T1000 (cell line): Measurements from ENCODE around the gene FZD8.
"Not testable (repeated sequence)": the region's sequence is repeated elsewhere in the genome, so short reads cannot be mapped to it uniquely, and the experiment has no call there.

Source experiments
- DNase-seq: peaks from one replicate; lab custom pipeline; 2025; ENCODE audit warnings: mixed read lengths; lab: John Stamatoyannopoulos, UW

Gene FZD8, protein sequence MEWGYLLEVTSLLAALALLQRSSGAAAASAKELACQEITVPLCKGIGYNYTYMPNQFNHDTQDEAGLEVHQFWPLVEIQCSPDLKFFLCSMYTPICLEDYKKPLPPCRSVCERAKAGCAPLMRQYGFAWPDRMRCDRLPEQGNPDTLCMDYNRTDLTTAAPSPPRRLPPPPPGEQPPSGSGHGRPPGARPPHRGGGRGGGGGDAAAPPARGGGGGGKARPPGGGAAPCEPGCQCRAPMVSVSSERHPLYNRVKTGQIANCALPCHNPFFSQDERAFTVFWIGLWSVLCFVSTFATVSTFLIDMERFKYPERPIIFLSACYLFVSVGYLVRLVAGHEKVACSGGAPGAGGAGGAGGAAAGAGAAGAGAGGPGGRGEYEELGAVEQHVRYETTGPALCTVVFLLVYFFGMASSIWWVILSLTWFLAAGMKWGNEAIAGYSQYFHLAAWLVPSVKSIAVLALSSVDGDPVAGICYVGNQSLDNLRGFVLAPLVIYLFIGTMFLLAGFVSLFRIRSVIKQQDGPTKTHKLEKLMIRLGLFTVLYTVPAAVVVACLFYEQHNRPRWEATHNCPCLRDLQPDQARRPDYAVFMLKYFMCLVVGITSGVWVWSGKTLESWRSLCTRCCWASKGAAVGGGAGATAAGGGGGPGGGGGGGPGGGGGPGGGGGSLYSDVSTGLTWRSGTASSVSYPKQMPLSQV

DNA sequence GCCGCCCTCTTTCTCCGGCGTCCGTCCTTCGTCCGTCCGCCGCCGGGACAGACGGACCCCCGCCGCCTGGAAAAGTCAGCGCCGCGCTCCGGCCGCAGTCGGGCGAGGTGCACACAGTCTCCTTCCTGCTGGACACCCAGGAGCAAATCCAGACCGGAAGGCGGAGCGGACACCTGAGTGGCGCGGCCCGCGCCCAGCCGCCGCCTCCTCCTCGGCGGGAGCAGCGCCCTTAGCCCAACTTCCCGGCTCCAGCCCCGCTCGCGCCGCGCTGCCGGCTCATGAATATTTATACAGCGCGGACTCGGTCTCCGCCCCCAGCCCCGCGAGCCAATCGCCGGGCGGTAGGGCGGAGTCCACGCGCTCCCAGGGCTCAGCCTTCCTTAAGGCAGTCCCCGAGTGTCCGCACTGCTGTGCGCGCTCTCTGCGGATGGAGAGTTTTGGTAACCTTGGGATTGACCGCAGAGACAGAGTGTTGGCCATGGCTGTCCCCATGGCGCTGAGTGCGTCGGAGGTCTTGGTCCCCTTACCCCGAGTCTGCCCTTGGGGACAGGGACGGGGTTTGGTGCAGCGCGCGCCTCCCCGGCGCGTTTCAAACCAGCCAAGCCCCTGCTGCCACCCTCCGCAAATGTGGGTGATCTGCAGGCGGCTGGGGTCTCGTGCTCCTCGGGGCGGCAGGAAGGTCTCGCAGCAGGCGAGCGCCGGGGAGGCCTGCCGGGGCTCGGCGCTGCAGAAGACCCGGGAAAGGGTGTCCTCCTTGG, at the start of gene FZD8:
Gene FZD8 (minus strand): TSS at position 262 of the 758 bp plus-strand sequence. CDS start 867 bp downstream, outside the sequence.
- peak; percentile 79 for DNase-seq

DNA sequence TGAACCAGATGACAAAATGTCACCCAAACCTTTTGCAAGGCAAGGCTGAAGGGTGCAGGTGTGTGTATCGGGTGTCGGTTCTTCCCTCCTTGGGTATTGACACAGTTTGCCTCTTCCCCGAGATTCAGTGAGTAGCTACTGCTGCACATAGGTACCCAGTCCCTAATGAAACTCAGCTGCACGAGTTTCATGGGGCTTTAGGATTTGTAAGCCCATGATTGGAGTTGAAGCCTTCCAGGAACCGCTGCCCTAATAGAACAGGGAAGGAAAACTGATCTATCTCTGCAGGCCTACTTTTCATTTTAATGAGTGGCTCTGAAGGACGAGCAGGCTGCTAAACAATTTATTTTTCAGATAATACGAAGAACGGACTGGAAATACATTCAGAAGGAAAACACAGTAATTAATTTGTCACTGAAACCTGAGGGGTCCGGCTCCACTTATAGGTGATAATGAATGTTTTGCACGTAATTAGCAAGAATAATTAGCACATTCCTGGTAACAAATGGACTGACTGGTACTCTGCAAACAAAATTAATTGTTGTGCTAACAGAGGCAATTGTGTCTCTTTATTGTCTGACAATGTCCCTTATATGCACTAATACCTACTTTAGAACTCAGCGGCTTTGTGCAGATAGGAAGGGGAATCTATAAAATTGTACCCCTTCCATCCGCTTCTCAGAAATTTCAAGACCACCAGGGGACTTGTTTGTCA, 49.6 kb upstream of the FZD8 start:
- no peak for DNase-seq

DNA sequence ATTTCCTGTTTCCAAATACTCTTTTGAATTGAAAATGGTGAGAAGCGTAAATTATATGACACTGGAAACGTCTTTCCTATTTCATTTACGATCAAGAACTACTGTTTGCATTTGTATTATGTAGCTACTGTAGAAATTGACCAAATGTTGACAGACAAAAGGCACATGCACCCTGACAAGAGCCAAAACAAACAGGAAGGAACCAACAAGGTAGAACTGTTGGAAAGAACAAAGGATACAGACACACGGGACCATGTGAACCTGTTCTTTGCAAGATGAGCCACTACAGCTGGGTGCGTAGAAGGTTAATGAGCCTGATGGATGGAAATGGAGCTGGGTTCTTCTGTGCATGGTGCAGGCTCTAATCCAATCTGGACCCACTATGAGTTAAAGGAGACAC, 48.4 kb upstream of the FZD8 start:
- DNase-seq, result no peak

DNA sequence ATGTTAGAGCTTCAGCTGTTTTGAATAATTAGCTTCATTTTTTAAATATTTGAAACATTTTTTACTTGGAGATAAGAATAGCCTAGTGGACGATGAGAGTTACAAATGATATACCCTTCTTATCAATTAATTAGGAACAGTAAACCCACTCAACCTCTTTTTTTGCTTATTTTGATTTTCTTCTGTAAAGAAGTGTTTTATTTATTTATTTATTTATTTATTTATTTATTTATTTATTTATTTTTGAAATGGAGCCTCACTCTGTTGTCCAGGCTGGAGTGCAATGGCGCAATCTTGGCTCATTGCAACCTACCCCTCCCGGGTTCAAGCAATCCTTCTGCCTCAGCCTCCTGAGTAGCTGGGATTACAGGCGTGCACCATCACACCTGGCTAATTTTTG, 43.8 kb upstream of the FZD8 start:
- not testable (repeated sequence) for DNase-seq

DNA sequence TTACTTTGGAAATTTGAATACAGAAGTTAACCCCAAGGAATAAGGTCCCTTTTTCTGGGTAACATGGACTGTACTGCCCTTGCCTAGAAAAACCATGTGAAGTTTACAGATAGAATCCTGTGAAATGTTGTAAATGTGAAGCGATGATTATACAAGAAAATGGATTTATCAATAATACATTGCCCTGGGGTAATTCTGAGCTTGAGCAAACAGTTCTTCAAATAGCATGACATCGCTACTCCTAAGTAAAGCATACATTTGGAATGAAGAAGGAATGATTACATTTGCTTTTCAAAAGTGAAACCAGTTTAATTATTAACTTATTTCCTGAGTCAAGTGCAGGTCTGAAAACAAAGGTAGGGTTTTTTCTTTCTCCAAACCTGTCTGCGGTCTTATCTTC, 43.3 kb upstream of the FZD8 start:
- DNase-seq, result no peak

DNA sequence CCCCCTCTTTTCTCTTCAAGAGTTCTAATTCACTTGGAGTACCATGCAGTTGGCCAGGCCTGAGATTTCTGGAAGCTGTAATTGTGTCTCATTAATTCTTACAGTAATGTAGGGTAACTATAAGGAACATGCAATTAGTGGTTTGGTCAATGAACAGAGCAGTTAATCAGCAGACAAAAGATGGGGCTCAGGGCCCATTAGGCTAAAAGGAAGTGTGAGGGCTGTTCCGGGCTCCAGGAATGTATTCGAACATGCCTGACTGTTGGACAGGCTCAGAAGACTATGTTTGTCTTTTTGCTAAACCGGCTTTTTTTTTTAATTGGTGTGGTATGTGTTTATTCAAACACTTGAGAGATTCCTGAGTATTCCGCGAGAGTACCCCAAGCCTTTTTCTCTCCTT, 42.5 kb upstream of the FZD8 start:
- no peak for DNase-seq

DNA sequence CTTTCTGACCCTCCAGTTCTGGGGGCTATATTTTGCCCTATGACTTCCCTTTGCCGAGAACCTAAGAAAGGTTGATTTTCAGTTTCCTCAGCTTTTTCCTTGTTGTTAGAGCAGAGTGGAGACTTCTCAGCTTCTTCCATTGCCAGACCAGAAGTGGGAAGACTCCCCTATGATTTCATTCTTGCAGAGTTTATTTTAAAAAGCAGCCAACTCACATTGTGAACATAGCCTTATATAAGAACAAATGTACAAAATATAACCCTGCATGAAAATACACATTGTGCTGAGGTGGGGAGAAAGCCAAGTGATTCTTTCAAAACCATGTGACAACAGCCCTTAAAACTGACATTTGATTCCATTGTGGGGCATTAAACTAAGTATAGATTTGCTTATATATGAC, 33.8 kb upstream of the FZD8 start:
- DNase-seq, result no peak

DNA sequence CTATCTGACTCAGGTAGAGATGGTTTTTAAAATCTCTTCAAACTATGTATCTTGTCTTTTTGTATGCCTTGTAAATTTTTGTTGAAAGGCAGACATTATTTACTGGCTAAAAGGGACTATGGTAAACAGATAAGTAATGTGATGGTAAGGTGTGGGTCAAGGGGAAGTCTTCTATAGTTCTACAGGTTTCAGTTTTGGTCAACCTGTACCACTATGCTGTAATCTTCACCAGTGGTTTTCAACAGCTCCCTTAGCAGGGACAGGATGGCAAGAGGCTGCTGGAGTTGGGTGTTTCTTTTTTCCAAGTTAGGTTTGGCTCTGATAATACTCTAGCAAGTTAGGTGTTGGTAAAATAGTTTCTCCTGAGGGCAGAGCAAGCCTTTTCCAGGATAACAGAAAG, 32.7 kb upstream of the FZD8 start:
- DNase-seq, result no peak

DNA sequence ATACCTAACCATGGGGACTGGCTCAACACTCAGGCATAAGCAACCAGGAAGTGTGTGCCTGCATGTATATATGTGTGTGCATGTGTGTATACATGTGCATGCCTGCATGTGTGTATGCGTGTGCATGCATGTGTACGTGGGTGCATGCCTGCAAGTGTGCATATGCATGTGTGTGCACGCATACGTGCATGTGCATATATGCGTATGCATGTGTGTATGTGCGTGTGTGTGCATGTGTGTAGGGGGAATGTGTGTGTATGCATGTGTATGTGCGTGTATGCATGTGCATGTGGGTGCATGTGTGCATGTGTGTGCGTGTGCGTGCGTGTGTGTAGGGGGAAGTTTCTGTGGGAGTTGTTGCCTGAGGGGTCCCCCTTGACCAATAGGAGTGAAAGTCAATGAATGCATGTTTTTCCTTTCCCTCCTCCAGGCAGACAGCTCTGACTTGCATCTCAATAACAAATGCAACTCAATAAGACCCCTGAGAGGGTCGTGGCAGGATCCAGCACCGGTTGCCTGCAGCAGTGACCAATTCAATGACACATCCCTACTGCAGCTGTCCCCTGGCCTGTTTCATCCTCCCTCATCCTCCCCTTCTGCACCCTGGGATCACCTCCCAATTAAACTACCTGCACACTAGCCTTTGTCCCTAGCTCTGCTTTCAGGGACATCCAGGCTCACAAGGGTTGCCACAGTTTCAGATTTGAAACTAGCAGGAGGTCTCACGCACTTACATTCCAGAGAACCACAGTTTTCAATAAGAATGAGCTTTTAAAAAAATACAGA, 27.0 kb upstream of the FZD8 start:
- no peak for DNase-seq

DNA sequence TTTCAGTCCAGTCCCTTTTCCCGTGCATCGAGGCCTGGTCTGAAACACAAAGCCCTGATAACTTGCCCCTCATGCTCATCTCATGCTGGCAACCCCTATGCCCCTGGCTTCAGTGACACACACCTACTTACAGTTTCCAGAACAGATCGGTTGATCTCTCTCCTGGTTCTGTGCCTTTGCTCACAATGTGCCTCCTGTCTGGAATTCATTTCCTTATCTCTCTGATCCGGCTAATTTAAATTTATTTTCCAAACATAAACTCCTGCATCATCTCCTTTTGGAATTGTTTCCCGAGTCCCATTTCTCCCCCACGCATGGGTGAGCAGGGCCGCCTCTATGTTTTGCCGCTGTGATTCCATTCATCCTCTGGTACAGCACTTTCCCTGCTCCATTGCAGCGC, 25.9 kb upstream of the FZD8 start:
- no peak for DNase-seq

DNA sequence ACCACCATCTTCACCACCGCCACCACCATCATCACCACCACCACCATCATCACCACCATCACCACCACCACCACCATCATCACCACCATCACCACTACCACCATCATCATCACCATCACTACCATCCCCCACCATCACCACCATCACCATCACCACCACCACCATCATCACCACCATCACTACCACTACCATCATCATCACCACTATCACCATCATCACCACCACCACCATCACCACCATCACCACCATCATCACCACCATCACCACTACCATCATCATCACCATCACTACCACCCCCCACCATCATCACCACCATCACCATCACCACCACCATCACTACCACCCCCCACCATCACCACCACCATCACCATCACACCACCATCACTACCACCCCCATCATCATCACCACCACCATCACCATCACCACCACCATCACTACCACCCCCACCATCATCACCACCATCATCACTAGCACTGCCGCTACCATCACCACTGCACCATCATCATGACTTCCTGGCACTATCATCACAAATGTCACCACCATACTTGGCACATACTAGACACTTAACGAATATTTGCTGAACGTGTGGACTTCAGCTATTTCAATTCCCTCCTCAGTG, 25.3 kb upstream of the FZD8 start:
- DNase-seq, result no peak

DNA sequence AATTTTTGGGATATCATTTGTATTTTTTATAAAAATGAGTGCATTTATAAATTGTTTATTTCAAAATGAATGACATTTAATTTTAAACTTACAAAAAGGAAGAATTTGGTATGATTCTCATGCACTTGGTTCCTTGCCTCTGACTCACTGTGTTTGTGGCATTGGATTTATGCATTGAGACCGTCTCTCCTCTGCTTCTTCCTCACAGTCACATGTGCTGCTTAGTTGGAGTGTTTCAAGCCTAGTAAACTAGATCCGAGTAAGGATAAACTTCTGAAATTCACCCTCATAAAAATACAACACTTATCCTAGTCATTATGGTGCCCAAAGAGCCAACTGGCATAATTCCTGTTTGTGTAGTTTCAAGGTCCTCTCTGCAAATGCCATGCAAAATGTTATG, 19.1 kb upstream of the FZD8 start:
- no peak for DNase-seq

DNA sequence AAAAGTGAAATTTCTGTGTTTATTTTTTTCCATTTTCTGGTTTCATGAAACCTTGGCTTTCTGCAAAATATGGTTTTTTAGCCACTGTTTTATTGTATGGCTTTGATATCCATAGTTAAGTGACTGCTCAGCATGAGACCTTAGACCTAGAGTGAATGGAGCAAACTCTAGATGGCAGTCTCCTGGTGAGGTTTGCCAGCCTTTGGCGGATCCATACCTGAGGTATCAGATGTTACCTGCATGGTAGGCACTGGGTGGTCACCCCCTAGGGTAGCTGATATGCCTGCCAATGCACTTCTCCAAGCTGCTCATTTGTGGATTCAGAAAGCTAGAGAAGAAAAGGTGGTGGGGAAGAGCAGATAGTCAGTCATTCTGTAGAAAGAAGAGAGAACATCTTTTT, 17.4 kb upstream of the FZD8 start:
- no peak for DNase-seq

DNA sequence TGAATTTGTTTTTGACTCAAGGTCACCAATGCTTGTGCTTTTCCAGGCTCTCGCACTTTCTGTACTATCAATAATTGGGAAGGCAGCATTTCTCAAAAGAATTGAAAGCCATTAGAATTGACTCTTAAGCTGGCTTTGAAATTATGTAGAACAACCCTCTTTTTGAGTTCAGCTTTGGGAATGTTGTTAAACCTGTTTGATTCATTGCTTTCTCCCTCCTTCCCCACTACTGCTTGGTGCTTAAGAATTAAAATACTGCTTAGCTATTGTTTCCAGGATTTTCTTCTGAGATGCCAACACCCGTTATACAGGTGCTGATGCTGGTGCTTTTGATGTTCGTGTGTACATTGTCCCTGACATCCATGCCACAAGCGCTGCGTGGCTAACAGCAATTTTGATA, 15.5 kb upstream of the FZD8 start:
- no peak for DNase-seq

DNA sequence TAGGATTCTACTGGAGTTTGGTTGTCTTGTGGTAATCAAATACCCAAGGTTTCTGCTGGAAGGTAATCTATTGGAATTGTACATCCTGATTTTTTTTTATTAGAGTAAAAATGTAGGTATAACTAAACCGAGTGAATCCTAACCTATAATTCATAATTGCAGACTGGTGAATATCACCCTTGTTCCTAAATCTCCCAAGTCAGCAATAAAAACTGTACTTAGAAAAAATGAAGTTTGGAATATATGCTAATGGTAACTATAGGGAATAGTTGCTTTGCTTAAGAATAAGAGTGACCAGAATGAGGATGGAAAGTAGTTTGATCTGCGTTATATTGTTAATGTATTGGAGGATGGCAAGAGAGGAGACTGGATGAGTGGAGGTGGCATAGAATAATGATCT, 10.7 kb upstream of the FZD8 start:
- DNase-seq, result no peak

DNA sequence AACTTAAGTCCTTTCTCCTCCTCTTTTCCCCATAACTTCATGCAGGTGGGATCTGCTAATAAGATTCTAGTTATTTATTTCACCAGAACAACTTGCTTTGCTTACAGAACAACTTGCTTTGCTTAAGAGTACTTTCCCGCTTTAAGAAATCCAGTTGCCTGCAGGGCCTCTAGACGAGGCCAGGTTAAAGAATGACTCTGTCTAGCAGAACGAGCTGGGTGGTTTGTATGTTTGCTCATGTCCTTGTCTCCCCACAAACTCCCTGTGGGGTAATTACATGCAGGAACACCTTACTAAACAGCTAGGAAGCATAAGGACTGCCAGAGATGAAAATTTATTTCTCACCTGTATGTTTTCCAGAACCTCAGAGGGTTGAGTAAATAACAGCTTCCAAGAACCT, 8.8 kb upstream of the FZD8 start:
- no peak for DNase-seq

DNA sequence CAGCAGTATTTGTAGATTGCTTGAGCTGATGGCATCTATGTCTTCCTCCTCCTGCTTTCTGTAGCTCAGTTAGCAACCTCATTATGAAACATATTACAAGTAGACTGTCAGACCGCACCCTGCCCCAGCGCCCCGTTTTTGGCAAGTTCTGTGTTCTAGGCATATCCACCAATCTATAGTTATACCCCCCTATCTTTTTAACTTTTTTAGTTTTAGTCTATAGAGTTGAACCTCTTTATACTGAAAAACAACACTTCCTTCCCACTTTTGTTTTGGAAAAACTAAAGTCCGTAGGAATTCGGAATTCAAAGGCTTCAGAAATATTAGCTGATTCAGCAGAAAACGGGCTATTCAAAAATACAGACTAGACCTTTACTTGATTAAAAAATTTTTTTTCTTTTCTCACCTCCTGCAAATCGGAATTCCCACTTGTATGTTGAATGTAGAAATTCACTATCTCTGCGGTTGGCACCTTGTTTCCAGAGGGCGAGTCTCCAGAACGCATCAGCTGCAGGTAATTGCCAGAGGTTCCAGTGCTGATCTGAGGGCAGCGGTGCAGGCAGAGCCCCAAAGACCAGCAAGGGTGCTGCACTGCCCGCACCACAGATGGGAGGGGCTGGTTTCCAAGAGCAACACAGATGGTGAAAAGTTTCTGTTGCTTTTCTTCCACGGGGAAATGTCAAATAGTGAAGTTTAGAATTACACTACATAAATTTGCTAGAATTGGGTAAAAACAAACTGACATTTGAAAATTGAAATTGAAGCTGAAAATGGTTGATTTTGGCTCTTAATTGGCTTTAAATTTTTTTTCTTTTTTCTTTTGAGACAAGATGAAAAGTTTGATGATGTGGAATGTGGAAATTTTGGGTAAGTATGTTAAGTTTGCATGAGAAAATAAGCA, 2.2 kb upstream of the FZD8 start:
- no peak for DNase-seq

DNA sequence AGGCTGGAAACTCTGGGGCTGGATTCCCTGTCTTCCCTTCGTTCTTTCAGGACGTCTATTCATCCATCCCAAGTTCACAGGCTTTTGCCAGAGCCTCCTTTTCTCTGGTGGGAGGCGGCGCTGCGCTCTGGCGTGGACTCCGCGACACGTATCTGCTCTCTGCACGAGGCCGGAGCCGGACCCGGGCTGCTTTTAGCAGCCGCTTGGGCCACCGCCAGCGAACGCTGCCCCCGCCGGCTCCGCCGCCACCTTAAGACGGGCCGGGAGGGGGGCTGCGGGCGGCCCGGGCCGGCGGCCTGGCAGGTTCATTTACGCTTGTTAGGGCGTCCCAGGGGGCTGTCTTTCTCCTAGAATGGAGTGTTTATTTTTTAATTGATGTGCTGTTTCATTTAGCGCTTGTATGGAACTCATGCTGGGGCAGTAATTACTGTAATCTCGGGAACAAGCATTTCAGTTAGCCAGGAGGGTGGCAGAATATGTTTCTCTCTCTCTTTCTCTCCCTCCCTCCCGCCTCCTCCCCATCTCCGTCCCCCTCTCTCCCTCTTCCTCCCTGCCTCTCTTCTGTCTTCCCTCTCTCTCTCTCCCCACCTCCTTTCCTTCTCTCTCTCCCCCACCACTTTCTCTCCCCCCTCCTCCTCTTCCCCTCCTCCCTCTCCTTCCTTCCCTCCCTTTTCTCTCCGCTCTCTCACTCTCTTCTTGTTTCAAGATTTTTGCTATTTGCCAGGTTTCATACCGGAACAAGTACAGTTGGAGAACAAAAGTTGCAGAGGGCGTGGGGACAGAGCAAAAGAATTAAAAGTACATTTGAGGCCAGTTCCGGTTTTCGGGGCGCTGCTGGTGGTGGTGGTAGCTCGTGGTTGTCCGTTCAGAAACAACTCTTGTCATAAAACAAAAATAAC, 1.3 kb upstream of the FZD8 start:
- no peak for DNase-seq

DNA sequence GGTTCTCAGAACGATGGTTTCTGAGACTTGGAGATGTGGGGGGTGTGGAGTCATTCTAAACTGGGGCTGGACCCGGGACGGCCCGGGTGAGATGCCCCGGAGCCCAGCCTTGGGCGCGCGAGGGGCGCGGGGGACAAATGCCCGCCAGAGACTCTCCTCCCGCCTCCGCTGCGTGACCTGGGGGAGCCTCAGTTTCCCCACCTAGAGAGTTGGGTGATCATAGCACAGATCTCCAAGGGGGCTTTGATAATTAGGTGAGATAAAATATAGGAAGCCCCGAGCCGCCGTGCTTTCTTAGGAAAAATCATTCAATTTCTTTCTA, 658 bp upstream of the FZD8 start:
- no peak for DNase-seq
